A673 (cell line): ENCODE measurements around the gene PPM1N.

Source experiments
- EZH2 ChIP-seq: fragments of 200-600 bp; sonication (generic); IDR thresholded peaks from 2 replicates; pipeline ENCODE4 v1.6.1; 2017; ENCODE audit warnings: borderline replicate concordance, low read depth, mild to moderate bottlenecking, mixed read lengths, antibody characterized with exemption, low read length; ENCODE audit not compliant: poor library complexity, severe bottlenecking
- TF ChIP-seq, protein P1 (sequence below): fragments of 300-800, 200-600 bp; sonication (generic); conservative IDR thresholded peaks from 2 replicates; pipeline ENCODE4 v1.5.1; 2017; ENCODE audit warnings: low read depth, mild to moderate bottlenecking, antibody characterized with exemption, low read length, moderate library complexity, mixed read lengths

GRCh38 chr19:45495178-45495577 lies 3.1 kb upstream of the PPM1N start:
- TF ChIP-seq, protein P1, sequence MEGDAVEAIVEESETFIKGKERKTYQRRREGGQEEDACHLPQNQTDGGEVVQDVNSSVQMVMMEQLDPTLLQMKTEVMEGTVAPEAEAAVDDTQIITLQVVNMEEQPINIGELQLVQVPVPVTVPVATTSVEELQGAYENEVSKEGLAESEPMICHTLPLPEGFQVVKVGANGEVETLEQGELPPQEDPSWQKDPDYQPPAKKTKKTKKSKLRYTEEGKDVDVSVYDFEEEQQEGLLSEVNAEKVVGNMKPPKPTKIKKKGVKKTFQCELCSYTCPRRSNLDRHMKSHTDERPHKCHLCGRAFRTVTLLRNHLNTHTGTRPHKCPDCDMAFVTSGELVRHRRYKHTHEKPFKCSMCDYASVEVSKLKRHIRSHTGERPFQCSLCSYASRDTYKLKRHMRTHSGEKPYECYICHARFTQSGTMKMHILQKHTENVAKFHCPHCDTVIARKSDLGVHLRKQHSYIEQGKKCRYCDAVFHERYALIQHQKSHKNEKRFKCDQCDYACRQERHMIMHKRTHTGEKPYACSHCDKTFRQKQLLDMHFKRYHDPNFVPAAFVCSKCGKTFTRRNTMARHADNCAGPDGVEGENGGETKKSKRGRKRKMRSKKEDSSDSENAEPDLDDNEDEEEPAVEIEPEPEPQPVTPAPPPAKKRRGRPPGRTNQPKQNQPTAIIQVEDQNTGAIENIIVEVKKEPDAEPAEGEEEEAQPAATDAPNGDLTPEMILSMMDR = no peak
- TF ChIP-seq EZH2 = no peak
